NCI-H446 treated with DMSO at 0.1 percent for 48 hours (cell line): ENCODE data around the gene FAM163A.
"Not testable (repeated sequence)": the region's sequence is repeated elsewhere in the genome, so short reads cannot be mapped to it uniquely, and the experiment has no call there.

Experiments
- DNase-seq: peaks from one replicate; lab custom pipeline; 2025; lab: John Stamatoyannopoulos, UW

The FAM163A gene

DNA sequence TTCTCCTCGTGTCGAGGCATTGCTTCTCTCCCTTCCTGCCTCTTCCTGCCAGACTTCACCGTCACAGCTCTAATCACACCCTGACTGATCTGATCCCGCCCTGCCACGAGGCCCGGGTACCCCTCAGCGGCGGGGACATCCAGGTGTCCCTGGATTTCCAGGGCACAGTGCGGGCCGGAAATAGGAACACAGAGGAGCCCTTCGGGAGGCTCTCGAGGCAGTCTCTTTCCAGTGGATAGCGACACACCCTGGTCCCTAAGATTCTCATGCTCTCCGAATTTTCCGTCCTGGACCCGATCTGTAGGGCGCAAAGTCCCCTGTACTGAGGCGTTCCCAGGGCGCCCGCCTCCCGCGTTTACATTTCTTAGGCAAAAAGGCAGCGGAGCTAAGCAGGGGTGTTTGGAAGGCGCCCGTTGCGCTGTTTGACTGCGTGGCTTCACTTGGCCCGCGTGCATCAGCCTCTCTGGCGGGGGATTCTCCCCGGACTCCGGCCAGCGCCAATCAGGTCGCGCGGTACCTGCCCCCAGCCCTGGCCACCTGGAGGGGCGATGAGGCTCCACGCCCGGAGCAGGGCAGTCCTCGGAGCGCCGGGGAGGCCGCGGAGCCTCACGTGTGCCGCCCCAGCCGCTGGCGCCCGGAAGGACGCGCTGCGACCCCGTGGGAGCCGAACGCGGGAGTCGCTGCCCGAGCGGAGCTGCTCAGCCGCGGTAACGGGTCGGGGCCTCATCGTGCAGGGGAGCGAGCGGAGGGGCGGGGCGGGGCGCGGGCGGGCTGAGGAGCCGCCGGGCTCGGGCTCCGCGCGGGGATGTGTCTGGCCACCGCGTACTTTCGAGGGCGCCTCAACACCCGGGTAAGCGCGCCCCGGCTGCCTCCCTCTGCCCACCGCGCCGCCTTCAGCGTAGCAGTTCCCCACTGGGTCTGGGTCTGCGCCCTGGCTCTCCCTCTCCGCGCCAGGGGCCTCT, at the start of gene FAM163A:
Gene FAM163A (plus strand): TSS at position 575 of the 962 bp plus-strand sequence. CDS start 69,807 bp downstream, outside the sequence.
- no peak for DNase-seq

DNA sequence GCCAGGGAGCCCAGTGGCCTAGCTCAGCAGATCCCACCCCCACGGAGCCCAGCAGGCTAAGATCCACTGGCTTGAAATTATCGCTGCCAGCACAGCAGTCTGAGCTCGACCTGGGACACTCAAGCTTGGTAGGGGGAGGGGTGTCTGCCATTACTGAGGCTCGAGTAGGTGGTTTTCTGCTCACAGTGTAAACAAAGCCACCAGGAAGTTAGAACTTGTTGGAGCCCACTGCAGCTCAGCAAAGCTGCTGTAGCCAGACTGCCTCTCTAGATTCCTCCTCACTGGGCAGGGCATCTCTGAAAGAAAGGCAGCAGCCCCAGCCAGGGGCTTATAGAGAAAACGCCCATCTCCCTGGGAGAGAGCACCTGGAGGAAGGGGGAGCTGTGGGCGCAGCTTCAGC, 48.6 kb upstream of the FAM163A start:
- not testable (repeated sequence) for DNase-seq

- DNase-seq, result no peak
Observed at GRCh38 chr1:179702946-179703539, 40.0 kb upstream of the FAM163A start.

DNA sequence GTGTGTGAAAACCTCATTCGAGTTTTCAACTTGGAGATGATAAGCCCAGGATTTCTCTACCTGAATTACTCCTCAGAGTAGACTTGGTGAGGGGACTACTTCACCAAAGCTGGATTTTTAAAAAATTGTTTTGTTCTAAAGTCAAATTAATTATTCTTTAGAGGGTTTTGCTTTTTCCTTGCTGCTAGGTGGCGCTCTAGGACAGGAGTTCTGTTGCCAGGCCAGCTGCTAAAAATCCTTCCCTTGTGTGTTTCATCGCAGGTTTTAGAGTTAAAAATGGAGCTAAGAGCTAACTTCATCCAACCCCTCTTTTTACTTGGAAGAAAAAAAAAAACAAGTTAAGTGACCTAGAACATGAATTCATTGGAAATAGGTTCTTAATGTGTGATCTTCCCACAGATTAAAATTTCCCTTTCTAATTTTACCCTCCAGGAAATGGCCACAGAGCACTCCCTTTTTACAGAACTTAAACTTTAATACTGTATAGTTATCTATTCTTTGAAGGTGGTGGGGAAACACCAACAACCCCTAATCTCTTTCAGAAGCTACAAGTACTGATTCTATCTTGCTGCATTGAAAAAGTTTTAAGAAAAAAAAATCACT, 36.7 kb upstream of the FAM163A start:
- peak; percentile 20 for DNase-seq

GRCh38 chr1:179707406-179707805, 35.7 kb upstream of the FAM163A start:
- DNase-seq, result no peak

DNA sequence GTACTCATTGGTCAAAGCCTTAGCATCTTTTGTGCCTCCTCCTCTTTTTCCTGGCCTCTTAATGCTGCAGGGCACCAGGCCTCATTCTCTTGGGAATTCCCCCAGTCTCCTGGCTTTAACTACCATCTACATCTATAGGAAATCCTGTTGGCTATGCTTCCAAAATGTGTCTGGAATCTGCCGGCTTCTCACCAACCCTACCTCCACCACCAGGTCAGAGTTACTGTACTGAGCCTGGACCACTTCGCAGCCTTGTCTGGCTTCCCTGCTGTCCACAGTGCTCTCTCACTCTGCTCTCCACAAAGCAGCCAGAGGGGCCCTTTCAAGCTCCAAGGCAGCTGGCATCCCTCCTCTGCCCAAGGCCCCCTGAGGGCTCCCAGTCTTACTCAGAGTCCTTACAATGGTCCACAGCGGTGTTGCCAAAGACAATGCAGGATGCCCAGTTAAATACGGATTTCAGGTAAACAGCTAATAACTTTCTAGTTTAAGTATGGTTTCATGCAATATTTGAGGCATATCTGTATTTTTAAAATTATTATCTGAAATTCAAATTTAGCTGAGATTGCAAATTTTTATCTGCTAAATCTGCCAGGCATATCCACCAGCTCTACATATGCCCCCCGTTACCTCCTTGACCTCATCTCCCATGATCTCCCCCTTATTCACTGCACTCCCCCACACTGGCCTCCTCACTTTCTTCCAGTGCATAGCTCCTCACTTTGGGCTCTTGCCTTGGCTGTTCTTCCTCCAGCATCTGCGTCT, 34.5 kb upstream of the FAM163A start:
- DNase-seq, result no peak

GRCh38 chr1:179709841-179710329, 33.2 kb upstream of the FAM163A start:
- no peak for DNase-seq

GRCh38 chr1:179714159-179714558, 28.9 kb upstream of the FAM163A start:
- DNase-seq, result no peak

DNA sequence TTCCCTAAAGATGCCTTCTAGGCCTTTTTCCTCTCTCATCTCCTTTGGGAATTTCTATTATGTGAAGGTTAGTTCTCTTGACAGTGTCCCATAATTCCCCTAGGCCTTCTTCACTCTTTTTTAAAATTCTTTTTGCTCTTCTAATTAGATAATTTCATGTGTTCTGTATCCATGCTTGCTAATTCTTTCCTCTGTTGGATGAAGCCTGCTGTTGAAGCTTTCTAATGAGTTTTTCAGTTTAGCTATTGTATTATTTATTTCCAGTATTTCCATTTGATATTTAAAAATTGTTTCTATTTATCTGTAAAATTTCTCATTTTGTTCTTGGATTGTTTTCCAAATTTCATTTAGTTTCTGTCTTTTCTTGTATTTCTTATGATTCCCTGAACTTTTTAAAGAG, 28.5 kb upstream of the FAM163A start:
- DNase-seq, result no peak

GRCh38 chr1:179719272-179719671, 23.8 kb upstream of the FAM163A start:
- no peak for DNase-seq

GRCh38 chr1:179728271-179728670, 14.8 kb upstream of the FAM163A start:
- no peak for DNase-seq

- no peak for DNase-seq
Observed at GRCh38 chr1:179729881-179730280, 13.2 kb upstream of the FAM163A start.

DNA sequence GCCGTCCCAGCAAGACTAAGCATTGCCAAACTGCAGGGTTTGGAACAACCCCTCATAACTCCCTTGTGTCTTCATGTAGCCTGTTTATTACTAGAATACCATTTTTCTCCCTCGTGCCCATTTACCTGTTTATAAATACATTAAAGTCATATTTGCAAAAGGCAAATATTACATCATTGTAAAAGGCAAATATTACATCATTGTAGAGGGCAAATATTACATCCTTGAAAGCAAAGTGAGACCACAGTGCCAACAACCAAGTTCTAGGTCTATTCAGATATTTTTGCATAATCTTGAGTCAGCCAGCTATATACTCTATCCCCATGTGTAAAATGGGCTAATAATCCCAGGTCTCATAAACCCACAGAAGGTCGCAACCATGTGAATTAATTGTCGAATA, 11.4 kb upstream of the FAM163A start:
- DNase-seq, result no peak

GRCh38 chr1:179742291-179742690, 800 bp upstream of the FAM163A start:
- DNase-seq, result no peak

DNA sequence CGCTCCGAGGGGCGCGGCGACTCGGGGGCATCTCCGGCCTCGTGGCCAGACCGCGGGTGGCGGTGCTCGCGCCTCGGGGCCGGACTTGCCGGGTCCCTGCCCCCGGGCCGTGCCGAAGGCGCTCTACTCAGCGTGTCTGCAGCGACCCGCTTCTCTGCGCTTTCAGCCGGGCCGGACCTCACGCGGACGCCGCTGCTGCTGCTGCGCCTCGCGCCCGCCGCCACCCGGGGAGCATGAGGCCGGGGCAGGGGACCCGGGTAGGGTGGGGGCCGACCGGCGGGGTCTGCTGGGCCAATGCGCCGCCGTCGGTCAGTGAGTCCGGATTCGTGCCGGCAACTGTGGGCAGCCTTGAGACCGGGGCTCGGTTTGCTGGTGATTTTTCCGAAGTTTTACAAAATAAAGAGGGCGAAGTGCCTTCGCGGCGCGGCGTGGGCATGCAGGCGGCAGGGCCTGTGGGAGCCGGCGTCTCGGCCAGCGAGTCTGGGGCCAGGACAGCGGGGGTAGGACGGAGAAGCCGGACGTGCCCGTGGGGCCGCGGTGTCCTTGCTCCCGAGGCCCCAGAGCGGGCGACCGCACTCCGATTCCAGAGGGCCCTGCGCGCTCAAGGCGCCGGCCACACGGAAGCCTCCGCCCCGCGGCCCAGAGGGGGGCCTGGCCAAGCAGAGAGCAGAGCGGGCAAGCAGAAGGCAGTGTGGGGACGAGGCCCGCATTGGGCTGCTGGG, 749 bp downstream of the FAM163A start:
- no peak for DNase-seq

DNA sequence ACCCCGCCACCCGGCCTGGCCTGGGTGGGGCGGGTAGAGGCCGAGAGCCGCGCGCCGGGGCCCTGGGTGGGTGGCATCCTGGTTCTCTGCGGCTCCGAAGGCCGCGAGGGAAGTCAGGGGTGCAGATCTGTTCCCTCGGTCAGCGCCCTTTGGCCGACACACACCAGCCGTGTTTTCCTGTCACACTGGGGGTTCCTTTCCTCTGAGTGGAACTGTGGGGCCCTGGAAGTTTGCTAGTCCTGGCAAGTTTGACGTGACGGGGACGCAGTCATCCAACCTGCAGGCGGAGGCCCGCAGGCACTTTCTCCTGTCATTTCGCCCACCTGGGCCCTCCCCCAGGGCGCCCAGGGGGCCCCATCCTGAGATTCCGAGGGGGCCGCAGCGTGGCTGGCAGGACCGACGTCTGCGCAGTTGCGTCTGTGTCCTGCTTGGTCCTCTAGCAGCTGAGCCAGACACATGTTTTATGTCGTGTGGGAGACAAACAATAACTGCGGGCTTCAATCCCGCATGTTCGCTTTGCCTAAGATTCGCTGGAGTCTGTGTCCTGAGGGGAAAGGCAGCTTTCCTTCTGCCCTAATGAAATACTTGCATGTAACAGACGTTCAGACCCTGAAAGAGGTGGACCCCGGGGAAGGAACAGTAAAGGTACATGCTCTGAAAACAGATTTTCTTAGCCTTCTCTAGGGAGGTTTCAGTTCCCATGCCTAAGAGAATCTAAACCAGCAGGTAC, 1.5 kb downstream of the FAM163A start:
- no peak for DNase-seq

GRCh38 chr1:179745131-179745611, 2.1 kb downstream of the FAM163A start:
- DNase-seq, result no peak

GRCh38 chr1:179745743-179746142, 2.7 kb downstream of the FAM163A start:
- DNase-seq, result no peak

DNA sequence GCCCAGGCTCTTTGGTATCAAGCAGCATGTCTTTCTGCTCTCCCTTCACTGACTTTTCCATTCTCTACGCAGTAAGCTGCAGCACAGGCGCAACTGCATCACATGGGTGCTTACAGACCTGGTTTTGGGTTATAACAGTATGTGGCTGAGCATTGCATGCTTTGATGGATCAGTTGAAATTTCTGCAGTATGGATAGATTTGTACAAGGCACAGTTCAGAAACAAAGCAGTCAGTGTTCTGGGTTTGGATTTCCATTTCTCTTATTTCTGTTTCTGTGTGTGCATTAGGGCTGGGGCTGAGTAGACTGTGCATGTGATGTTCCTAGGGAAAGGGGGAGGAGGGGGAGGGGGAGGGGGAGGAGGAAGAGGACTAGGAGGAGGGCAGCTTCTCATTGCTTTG, 4.5 kb downstream of the FAM163A start:
- no peak for DNase-seq

DNA sequence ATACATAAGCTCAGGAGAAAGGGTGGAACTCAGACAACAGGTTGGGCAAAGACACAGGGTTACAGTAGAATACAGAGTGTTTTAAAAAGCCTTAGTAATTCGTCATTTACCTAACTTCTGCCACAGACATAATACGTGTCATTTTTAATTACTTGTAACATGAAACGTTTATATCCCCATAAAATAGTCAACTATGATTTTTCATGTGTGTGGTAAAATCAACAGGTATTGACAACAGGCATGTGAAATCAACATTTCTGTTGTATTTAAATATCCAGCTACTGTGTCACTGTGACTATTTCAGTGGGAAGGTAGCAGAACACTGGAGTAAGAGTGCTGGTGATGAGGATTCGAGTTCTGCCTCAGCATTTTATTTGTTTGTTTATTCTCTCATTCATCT, 5.7 kb downstream of the FAM163A start:
- DNase-seq, result no peak
